HL-60 (cell line): ENCODE results near the gene GNGT2.

Source experiments
- CTCF ChIP-seq: IDR thresholded peaks from one replicate; pipeline ENCODE4 v1.5.1; 2011; ENCODE audit warnings: low read length, control low read depth, inconsistent platforms; ENCODE audit not compliant: insufficient read depth
- GABPA ChIP-seq: IDR thresholded peaks from 2 replicates; pipeline ENCODE4 v1.6.1; 2012; ENCODE audit warnings: low read depth
- POLR2AphosphoS5 ChIP-seq: IDR thresholded peaks from 2 replicates; pipeline ENCODE4 v1.6.1; 2012; ENCODE audit warnings: low read depth
- REST ChIP-seq: IDR thresholded peaks from 2 replicates; pipeline ENCODE4 v1.6.1; 2012; ENCODE audit warnings: low read depth; ENCODE audit not compliant: insufficient replicate concordance
- SPI1 ChIP-seq: IDR thresholded peaks from 2 replicates; pipeline ENCODE4 v1.6.1; 2012; ENCODE audit warnings: low read depth, mild to moderate bottlenecking, borderline replicate concordance

GRCh38 chr17:49244839-49245238, 34.5 kb upstream of the GNGT2 start:
- TF ChIP-seq CTCF (no peak), REST (no peak), SPI1 (no peak), GABPA (no peak), POLR2AphosphoS5 (no peak)
